Measurements from ENCODE around the gene FAM210A. TPM values are rescaled to one million over a fixed set of nuclear protein-coding genes. Genes with fewer than 3 reads are reported as not detected.

FAM210A gene
- total and polyA plus RNA-seq, 2 experiments from 2014 or later: 17.2 to 17.9 TPM

DNA sequence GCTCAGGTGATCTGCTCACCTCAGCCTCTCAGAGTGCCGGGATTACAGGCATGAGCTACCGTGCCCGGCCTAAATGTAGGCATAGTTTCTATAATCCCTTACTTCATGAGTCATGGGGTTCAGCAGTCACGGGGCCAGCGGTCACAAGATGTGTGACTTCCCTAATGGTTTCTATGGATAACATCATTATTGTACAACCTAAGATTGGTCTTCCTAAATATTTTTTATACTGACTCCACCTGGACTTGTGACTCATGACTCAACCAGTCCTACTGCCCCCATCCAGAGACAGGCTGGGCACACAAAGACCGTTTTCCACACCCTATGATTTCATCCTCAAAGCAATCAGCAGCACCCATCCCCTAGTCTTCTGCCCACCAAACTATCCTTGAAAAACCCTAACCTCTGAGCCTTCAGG lies 15.9 kb downstream of the FAM210A start:
- Histone ChIP-seq H3F3A (replicated peaks; ENCODE audit: low read depth) (no peaks in the 10 kb centered on the region), H3K27ac (ENCODE audit: low read depth) (no peak overlapping the region), H3K4me1 (ENCODE audit: insufficient read depth) (peaks cover 9% of the 10 kb centered on the region; the same call in 1 of the 2 replicates), H3K79me2 (replicated peaks; ENCODE audit: insufficient read depth) (peaks cover 96% of the 10 kb centered on the region), H3K9me2 (ENCODE audit: insufficient read depth) (no peaks in the 10 kb centered on the region), H2AFZ (no peak overlapping the region), H3K4me3 (no peak overlapping the region), H3K4me2 (no peak overlapping the region), H3K36me3 (ENCODE audit: insufficient read depth) (no peaks in the 10 kb centered on the region; the same call in 1 of the 2 replicates), H4K20me1 (replicated peaks; ENCODE audit: insufficient read depth) (peaks cover 9% of the 10 kb centered on the region; the same call in 1 of the 2 replicates), H3K27me3 (ENCODE audit: insufficient read depth) (no peaks in the 10 kb centered on the region)
- TF ChIP-seq POLR2AphosphoS5 (IDR thresholded peaks at IDR 0.05; ENCODE audit: low read depth) (no peak), EZH2 (IDR thresholded peaks at IDR 0.05; ENCODE audit: low read depth, unreplicated experiment) (no peak), STAT1 (IDR thresholded peaks at IDR 0.05; ENCODE audit: unreplicated experiment) (no peak), REST (IDR thresholded peaks at IDR 0.05; ENCODE audit: unreplicated experiment) (no peak), JUNB (IDR thresholded peaks at IDR 0.05; ENCODE audit: unreplicated experiment) (no peak)
- H3K27me3 Mint-ChIP-seq (ENCODE audit: insufficient read depth, low read depth, poor library complexity): peaks cover 2% of the 10 kb centered on the region
- peaks cover 23% of the 10 kb centered on the region for H3K9me3 Mint-ChIP-seq
- no peak overlapping the region for H3K4me3 Mint-ChIP-seq
- no peak overlapping the region for H3K27ac Mint-ChIP-seq
- peaks cover 34% of the 10 kb centered on the region for H3K36me3 Mint-ChIP-seq (ENCODE audit: low read depth)
- no peak for DNase-seq (ENCODE audit: low spot score)
- peaks cover 19% of the 10 kb centered on the region for H3K4me1 Mint-ChIP-seq
- no peak for ATAC-seq

DNA sequence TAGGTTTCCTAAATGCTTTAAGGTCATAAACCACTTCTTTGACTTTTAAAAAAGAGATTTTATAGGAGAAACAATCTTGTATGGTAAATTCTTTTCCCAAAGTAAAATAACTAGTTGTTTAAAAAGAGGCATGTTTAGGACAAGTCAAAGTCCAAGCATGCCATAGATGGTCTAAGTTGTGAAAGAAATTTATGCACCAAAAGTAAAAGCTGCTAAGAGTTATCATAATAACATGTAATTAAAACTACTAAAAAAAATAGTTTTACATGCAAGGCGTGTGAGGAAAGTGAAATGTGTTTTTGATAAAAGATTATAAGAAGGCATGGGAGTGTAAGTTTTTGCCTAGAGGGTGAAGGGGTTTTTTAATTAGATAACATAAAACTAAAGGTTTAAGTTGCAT lies 22.5 kb downstream of the FAM210A start:
- H3K36me3 Mint-ChIP-seq (ENCODE audit: low read depth): peaks cover 74% of the 10 kb centered on the region
- H4K20me1 ChIP-seq (replicated peaks; ENCODE audit: insufficient read depth): no peaks in the 10 kb centered on the region
- no peak for ATAC-seq
- no peak for TF ChIP-seq EZH2 (IDR thresholded peaks at IDR 0.05; ENCODE audit: low read depth, unreplicated experiment)
- TF ChIP-seq, protein P1, sequence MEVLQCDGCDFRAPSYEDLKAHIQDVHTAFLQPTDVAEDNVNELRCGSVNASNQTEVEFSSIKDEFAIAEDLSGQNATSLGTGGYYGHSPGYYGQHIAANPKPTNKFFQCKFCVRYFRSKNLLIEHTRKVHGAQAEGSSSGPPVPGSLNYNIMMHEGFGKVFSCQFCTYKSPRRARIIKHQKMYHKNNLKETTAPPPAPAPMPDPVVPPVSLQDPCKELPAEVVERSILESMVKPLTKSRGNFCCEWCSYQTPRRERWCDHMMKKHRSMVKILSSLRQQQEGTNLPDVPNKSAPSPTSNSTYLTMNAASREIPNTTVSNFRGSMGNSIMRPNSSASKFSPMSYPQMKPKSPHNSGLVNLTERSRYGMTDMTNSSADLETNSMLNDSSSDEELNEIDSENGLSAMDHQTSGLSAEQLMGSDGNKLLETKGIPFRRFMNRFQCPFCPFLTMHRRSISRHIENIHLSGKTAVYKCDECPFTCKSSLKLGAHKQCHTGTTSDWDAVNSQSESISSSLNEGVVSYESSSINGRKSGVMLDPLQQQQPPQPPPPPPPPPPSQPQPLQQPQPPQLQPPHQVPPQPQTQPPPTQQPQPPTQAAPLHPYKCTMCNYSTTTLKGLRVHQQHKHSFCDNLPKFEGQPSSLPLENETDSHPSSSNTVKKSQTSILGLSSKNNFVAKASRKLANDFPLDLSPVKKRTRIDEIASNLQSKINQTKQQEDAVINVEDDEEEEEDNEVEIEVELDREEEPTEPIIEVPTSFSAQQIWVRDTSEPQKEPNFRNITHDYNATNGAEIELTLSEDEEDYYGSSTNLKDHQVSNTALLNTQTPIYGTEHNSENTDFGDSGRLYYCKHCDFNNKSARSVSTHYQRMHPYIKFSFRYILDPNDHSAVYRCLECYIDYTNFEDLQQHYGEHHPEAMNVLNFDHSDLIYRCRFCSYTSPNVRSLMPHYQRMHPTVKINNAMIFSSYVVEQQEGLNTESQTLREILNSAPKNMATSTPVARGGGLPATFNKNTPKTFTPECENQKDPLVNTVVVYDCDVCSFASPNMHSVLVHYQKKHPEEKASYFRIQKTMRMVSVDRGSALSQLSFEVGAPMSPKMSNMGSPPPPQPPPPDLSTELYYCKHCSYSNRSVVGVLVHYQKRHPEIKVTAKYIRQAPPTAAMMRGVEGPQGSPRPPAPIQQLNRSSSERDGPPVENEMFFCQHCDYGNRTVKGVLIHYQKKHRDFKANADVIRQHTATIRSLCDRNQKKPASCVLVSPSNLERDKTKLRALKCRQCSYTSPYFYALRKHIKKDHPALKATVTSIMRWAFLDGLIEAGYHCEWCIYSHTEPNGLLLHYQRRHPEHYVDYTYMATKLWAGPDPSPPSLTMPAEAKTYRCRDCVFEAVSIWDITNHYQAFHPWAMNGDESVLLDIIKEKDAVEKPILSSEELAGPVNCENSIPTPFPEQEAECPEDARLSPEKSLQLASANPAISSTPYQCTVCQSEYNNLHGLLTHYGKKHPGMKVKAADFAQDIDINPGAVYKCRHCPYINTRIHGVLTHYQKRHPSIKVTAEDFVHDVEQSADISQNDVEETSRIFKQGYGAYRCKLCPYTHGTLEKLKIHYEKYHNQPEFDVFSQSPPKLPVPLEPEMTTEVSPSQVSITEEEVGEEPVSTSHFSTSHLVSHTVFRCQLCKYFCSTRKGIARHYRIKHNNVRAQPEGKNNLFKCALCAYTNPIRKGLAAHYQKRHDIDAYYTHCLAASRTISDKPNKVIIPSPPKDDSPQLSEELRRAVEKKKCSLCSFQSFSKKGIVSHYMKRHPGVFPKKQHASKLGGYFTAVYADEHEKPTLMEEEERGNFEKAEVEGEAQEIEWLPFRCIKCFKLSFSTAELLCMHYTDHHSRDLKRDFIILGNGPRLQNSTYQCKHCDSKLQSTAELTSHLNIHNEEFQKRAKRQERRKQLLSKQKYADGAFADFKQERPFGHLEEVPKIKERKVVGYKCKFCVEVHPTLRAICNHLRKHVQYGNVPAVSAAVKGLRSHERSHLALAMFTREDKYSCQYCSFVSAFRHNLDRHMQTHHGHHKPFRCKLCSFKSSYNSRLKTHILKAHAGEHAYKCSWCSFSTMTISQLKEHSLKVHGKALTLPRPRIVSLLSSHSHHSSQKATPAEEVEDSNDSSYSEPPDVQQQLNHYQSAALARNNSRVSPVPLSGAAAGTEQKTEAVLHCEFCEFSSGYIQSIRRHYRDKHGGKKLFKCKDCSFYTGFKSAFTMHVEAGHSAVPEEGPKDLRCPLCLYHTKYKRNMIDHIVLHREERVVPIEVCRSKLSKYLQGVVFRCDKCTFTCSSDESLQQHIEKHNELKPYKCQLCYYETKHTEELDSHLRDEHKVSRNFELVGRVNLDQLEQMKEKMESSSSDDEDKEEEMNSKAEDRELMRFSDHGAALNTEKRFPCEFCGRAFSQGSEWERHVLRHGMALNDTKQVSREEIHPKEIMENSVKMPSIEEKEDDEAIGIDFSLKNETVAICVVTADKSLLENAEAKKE (CRISPR knock-in tag; IDR thresholded peaks at IDR 0.05): no peak
- TF ChIP-seq ETS1 (IDR thresholded peaks at IDR 0.05): no peak
- no peak for TF ChIP-seq EZH2phosphoT487 (IDR thresholded peaks at IDR 0.05; ENCODE audit: unreplicated experiment)
- no peak for TF ChIP-seq CREB1 (CRISPR knock-in tag; IDR thresholded peaks at IDR 0.05; ENCODE audit: low read depth)
- no peak for TF ChIP-seq ZNF114 (CRISPR knock-in tag; IDR thresholded peaks at IDR 0.05)
- no peak for TF ChIP-seq NANOG (IDR thresholded peaks at IDR 0.05; ENCODE audit: borderline replicate concordance)
- no peak for TF ChIP-seq POLR2AphosphoS5 (IDR thresholded peaks at IDR 0.05; ENCODE audit: low read depth)

More for the DNA sequence above, 22.5 kb downstream of the FAM210A start:
- Histone ChIP-seq H3K4me1 (ENCODE audit: insufficient read depth) (no peaks in the 10 kb centered on the region), H3K9me2 (ENCODE audit: insufficient read depth) (no peaks in the 10 kb centered on the region), H2AFZ (no peak overlapping the region), H3K27me3 (ENCODE audit: insufficient read depth) (no peaks in the 10 kb centered on the region), H3K4me3 (no peak overlapping the region), H3K36me3 (ENCODE audit: insufficient read depth) (peaks cover 8% of the 10 kb centered on the region), H3F3A (replicated peaks; ENCODE audit: low read depth) (no peaks in the 10 kb centered on the region), H3K79me2 (replicated peaks; ENCODE audit: insufficient read depth) (peaks cover 80% of the 10 kb centered on the region), H3K4me2 (no peak overlapping the region), H3K27ac (ENCODE audit: low read depth) (no peak overlapping the region)
- Mint-ChIP-seq H3K9me3 (peaks cover 78% of the 10 kb centered on the region), H3K4me3 (no peak overlapping the region), H3K27ac (no peak overlapping the region), H3K4me1 (no peaks in the 10 kb centered on the region), H3K27me3 (ENCODE audit: insufficient read depth, low read depth, poor library complexity) (no peaks in the 10 kb centered on the region)
- DNase-seq (ENCODE audit: low spot score): peak; percentile 49

Measured in GM23338 (cell line).